HL-60 (cell line): ENCODE results near the gene PTPRN.

Experiments
- CTCF ChIP-seq: IDR thresholded peaks from one replicate; pipeline ENCODE4 v1.5.1; 2011; ENCODE audit warnings: low read length, control low read depth, inconsistent platforms; ENCODE audit not compliant: insufficient read depth
- GABPA ChIP-seq: IDR thresholded peaks from 2 replicates; pipeline ENCODE4 v1.6.1; 2012; ENCODE audit warnings: low read depth
- POLR2AphosphoS5 ChIP-seq: IDR thresholded peaks from 2 replicates; pipeline ENCODE4 v1.6.1; 2012; ENCODE audit warnings: low read depth
- REST ChIP-seq: IDR thresholded peaks from 2 replicates; pipeline ENCODE4 v1.6.1; 2012; ENCODE audit warnings: low read depth; ENCODE audit not compliant: insufficient replicate concordance
- SPI1 ChIP-seq: IDR thresholded peaks from 2 replicates; pipeline ENCODE4 v1.6.1; 2012; ENCODE audit warnings: low read depth, mild to moderate bottlenecking, borderline replicate concordance

- TF ChIP-seq POLR2AphosphoS5 (no peak), CTCF (no peak), GABPA (no peak), REST (no peak), SPI1 (no peak)
Observed at GRCh38 chr2:219309278-219309677, at the start of gene PTPRN.
